Activated CD4-positive, alpha-beta memory T cell treated with anti-CD3 and anti-CD28 coated beads for 36 hours (primary cell): ENCODE results near the gene HMCN2. TPM values are rescaled to one million over a fixed set of nuclear protein-coding genes. Genes with fewer than 3 reads are reported as not detected.

Experiments used
- CTCF ChIA-PET: fragments of 350-600 bp; sonication (Branson Sonifier 250); formaldehyde crosslinking; loops from one replicate; lab custom pipeline; 2021; ENCODE audit warnings: antibody characterized with exemption, inconsistent platforms; lab: Charles Lee
- POLR2A ChIA-PET: fragments of 350-600 bp; sonication (Branson Sonifier 250); formaldehyde crosslinking; loops from one replicate; lab custom pipeline; 2021; ENCODE audit warnings: antibody characterized with exemption; lab: Charles Lee
- DNase-seq: peaks from one replicate; pipeline ENCODE4 v3.0.0-alpha.2; 2020
- H3K27ac Mint-ChIP-seq: one replicate; pipeline ENCODE4 v1.8.0; 2021; ENCODE audit warnings: mixed read lengths
- H3K27me3 Mint-ChIP-seq: one replicate; pipeline ENCODE4 v1.8.0; 2021; ENCODE audit warnings: mixed read lengths
- H3K36me3 Mint-ChIP-seq: one replicate; pipeline ENCODE4 v1.8.0; 2021; ENCODE audit warnings: mixed read lengths
- H3K4me1 Mint-ChIP-seq: one replicate; pipeline ENCODE4 v1.8.0; 2021; ENCODE audit warnings: low read depth, mixed read lengths
- H3K4me3 Mint-ChIP-seq: one replicate; pipeline ENCODE4 v1.8.0; 2021; ENCODE audit warnings: mild to moderate bottlenecking, mixed read lengths
- H3K9me3 Mint-ChIP-seq: one replicate; pipeline ENCODE4 v1.8.0; 2021; ENCODE audit warnings: mixed read lengths
- intact Hi-C: fragments of 100-400 bp; cut with micrococcal nuclease; formaldehyde crosslinking; loops from one replicate; pipeline ENCODE4 v1.15.1; 2023
- total RNA-seq, 2 experiments: library from RNA; stranded (reverse); gene quantifications; one replicate each; pipeline ENCODE4 v1.2.3, GENCODE V29; 2021

The HMCN2 gene
- total RNA-seq, 2 experiments from 2014 or later: not detected

DNA sequence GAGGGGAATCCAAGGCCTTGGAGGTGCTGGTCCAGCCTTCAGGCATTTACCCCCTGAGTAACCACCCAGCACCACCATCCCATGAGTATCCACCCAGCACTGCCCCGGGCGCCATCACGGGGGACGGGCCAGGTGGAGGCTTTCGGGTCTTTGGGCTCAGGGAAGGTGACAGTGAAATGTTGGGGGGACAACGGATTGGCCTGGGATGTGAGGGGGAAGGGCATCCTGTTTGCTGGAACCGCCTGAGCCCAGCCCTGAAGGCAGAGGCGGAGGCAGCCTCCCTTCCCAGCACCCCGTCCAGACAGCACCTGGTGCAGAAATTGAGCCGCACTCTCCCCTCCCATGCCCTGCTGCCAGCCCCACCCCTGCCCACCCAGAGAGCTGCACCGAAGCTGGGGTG is 196.2 kb downstream of the HMCN2 start:
- CTCF ChIA-PET: interaction anchor here (1.7 to 10.8 kb wide), 3 partner anchors 220 to 240 kb away, joined by 4 to 158 read pairs (median 8); partner anchors contain the start of gene EXOSC2
- H3K4me1 Mint-ChIP-seq: no peaks in the 10 kb centered on the region
- H3K36me3 Mint-ChIP-seq: no peaks in the 10 kb centered on the region
- no peak overlapping the region for H3K27ac Mint-ChIP-seq
- H3K4me3 Mint-ChIP-seq: no peak overlapping the region
- POLR2A ChIA-PET: no interaction called here
- H3K27me3 Mint-ChIP-seq: peaks cover 18% of the 10 kb centered on the region
- intact Hi-C loops: loop anchor here (1.0 kb wide), 1 partner anchor 221 kb away; no protein-coding TSS in a partner anchor
- DNase-seq: no peak
- no peaks in the 10 kb centered on the region for H3K9me3 Mint-ChIP-seq

DNA sequence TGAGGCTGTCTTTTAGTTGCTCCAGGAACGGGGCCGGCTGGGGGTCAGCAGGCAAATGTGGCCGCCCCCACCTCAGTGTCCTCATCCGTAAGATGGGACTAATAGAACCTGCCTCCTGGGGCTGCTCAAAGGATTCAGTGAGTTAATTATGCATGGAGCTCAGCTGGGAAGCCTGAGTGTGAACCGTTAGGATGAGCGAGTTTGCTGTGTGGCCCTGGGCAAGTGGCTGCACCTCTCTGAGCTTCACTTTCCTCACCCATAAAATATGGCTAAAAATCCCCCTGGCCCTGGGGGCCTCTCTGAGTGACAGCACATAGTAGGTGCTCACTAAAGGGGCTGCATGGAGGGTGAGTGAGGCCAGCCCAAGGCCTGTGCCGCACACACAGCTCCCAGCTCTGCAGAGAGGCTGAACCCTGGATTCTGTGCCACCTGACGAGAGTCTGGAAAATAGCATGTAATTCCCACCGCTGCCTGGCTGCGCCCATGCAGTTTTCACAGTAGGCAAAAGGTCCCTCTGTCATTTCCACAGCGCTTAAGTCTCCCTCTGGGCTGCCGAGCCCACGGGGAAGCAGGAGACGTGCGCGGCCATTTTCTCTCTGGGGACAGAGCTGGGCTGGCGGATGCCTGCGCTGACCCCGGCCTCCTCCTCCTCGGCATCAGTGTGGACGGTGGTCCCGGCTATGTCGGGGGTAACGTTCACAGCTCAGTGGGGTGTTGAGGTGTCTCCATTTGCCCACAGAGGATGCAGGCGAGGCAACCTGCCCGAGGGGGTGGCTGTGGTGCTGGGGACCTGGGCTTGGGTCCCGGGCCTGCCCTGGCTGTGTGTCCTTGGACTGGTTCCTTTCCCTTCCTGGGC is 197.4 kb downstream of the HMCN2 start:
- H3K36me3 Mint-ChIP-seq: no peaks in the 10 kb centered on the region
- ChIA-PET POLR2A (no interaction called here), CTCF (interaction anchor here (1.5 to 10.8 kb wide), 2 partner anchors 219 to 223 kb away, joined by 5 to 158 read pairs; no protein-coding TSS in a partner anchor)
- no peaks in the 10 kb centered on the region for H3K4me1 Mint-ChIP-seq
- intact Hi-C loops: no loop called here
- H3K27ac Mint-ChIP-seq: no peak overlapping the region
- H3K9me3 Mint-ChIP-seq: no peaks in the 10 kb centered on the region
- DNase-seq: no peak
- peaks cover 26% of the 10 kb centered on the region for H3K27me3 Mint-ChIP-seq
- H3K4me3 Mint-ChIP-seq: no peak overlapping the region

GRCh38 chr9:130463763-130464745 is 198.5 kb downstream of the HMCN2 start:
- no peaks in the 10 kb centered on the region for H3K4me1 Mint-ChIP-seq
- ChIA-PET CTCF (interaction anchor here (0.5 to 10.8 kb wide), 4 partner anchors 218 to 582 kb away, joined by 3 to 158 read pairs (median 4); no protein-coding TSS in a partner anchor), POLR2A (no interaction called here)
- no peaks in the 10 kb centered on the region for H3K36me3 Mint-ChIP-seq
- peaks cover 33% of the 10 kb centered on the region for H3K27me3 Mint-ChIP-seq
- H3K9me3 Mint-ChIP-seq: no peaks in the 10 kb centered on the region
- DNase-seq: no peak
- no peak overlapping the region for H3K27ac Mint-ChIP-seq
- H3K4me3 Mint-ChIP-seq: no peak overlapping the region
- intact Hi-C loops: no loop called here

GRCh38 chr9:130465383-130466096 is 200.0 kb downstream of the HMCN2 start:
- ChIA-PET CTCF (interaction anchor here (0.7 to 10.8 kb wide), 3 partner anchors 53 to 581 kb away, joined by 3 to 158 read pairs (median 4); no protein-coding TSS in a partner anchor), POLR2A (no interaction called here)
- Mint-ChIP-seq H3K27ac (no peak overlapping the region), H3K4me1 (no peaks in the 10 kb centered on the region), H3K9me3 (no peaks in the 10 kb centered on the region), H3K27me3 (peaks cover 26% of the 10 kb centered on the region), H3K36me3 (no peaks in the 10 kb centered on the region), H3K4me3 (no peak overlapping the region)
- intact Hi-C loops: no loop called here
- no peak for DNase-seq

- ChIA-PET CTCF (interaction anchor here (0.7 to 10.8 kb wide), 3 partner anchors 52 to 580 kb away, joined by 3 to 158 read pairs (median 4); no protein-coding TSS in a partner anchor), POLR2A (no interaction called here)
- no peaks in the 10 kb centered on the region for H3K4me1 Mint-ChIP-seq
- intact Hi-C loops: no loop called here
- peaks cover 26% of the 10 kb centered on the region for H3K27me3 Mint-ChIP-seq
- DNase-seq: no peak
- H3K27ac Mint-ChIP-seq: no peak overlapping the region
- no peaks in the 10 kb centered on the region for H3K36me3 Mint-ChIP-seq
- no peak overlapping the region for H3K4me3 Mint-ChIP-seq
- no peaks in the 10 kb centered on the region for H3K9me3 Mint-ChIP-seq
Measured at GRCh38 chr9:130466537-130467217, 201.1 kb downstream of the HMCN2 start.

- H3K4me1 Mint-ChIP-seq: no peaks in the 10 kb centered on the region
- peaks cover 28% of the 10 kb centered on the region for H3K27me3 Mint-ChIP-seq
- CTCF ChIA-PET: interaction anchor here (1.3 to 10.8 kb wide), 2 partner anchors 215 to 579 kb away, joined by 4 to 158 read pairs; no protein-coding TSS in a partner anchor
- no peak overlapping the region for H3K4me3 Mint-ChIP-seq
- POLR2A ChIA-PET: no interaction called here
- no peak for DNase-seq
- H3K27ac Mint-ChIP-seq: no peak overlapping the region
- H3K9me3 Mint-ChIP-seq: no peaks in the 10 kb centered on the region
- intact Hi-C loops: no loop called here
- H3K36me3 Mint-ChIP-seq: no peaks in the 10 kb centered on the region
Measured at GRCh38 chr9:130467316-130467715, 201.8 kb downstream of the HMCN2 start.

- Mint-ChIP-seq H3K4me1 (peaks cover 2% of the 10 kb centered on the region), H3K4me3 (no peak overlapping the region), H3K27ac (no peak overlapping the region), H3K27me3 (peaks cover 32% of the 10 kb centered on the region), H3K36me3 (no peaks in the 10 kb centered on the region), H3K9me3 (no peaks in the 10 kb centered on the region)
- ChIA-PET POLR2A (no interaction called here), CTCF (no interaction called here)
- intact Hi-C loops: no loop called here
- no peak for DNase-seq
Measured at GRCh38 chr9:130468566-130468965, 203.0 kb downstream of the HMCN2 start.

- DNase-seq: no peak
- Mint-ChIP-seq H3K9me3 (no peaks in the 10 kb centered on the region), H3K27me3 (peaks cover 33% of the 10 kb centered on the region), H3K4me1 (peaks cover 2% of the 10 kb centered on the region), H3K4me3 (no peak overlapping the region), H3K27ac (no peak overlapping the region), H3K36me3 (no peaks in the 10 kb centered on the region)
- POLR2A ChIA-PET: no interaction called here
- intact Hi-C loops: no loop called here
- CTCF ChIA-PET: no interaction called here
Measured at GRCh38 chr9:130470269-130470668, 204.7 kb downstream of the HMCN2 start.

GRCh38 chr9:130470950-130471349 is 205.4 kb downstream of the HMCN2 start:
- Mint-ChIP-seq H3K4me3 (no peak overlapping the region), H3K4me1 (peaks cover 2% of the 10 kb centered on the region), H3K27me3 (peaks cover 35% of the 10 kb centered on the region), H3K27ac (no peak overlapping the region), H3K36me3 (no peaks in the 10 kb centered on the region), H3K9me3 (no peaks in the 10 kb centered on the region)
- intact Hi-C loops: no loop called here
- ChIA-PET POLR2A (no interaction called here), CTCF (interaction anchor here (1.1 kb wide), 1 partner anchor 213 kb away, joined by 3 read pairs; no protein-coding TSS in a partner anchor)
- no peak for DNase-seq

DNA sequence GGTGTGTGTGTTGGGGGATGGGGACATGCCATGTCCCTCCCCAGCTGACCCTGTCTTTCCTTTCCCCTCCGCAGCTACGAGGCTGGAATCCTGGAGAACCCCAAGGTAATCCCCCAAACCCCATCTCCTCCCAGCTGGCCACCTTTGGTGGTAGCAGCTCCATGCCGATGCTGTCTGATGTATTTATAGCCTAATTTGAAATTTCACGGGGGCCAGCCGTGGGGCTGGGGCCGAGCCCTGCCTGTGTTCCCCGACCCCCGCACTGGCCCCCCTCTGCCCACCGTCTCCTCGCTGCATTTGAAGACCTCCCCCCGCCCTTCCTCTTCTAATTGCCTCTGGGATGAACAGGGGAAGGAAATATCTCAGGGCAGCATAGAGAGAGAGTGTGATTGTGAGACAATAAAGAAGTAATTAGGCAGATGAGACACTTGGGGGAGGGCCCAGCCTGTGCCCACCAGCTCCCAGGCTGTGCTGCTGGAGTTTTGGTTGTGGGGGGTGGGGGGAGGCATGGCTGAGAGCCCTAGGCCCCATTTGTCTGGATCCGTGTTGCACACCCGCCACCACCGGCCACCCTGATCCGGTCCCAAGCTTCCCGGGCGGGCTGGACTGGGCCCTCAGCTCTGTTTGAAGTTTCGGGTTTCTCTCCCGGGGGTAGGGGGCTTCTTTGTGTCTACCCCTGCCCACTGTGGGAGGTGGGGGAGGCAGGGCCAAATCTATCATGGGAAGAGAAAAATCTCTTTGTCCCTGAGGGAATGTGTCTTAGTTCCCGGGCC is 206.0 kb downstream of the HMCN2 start:
- CTCF ChIA-PET: interaction anchor here (1.1 kb wide), 1 partner anchor 213 kb away, joined by 3 read pairs; no protein-coding TSS in a partner anchor
- POLR2A ChIA-PET: no interaction called here
- Mint-ChIP-seq H3K27ac (no peak overlapping the region), H3K4me3 (no peak overlapping the region), H3K27me3 (peaks cover 33% of the 10 kb centered on the region), H3K4me1 (peaks cover 2% of the 10 kb centered on the region), H3K36me3 (no peaks in the 10 kb centered on the region), H3K9me3 (no peaks in the 10 kb centered on the region)
- DNase-seq: no peak
- intact Hi-C loops: no loop called here
